ENCODE measurements around the gene TNFRSF14.

Gene TNFRSF14

DNA sequence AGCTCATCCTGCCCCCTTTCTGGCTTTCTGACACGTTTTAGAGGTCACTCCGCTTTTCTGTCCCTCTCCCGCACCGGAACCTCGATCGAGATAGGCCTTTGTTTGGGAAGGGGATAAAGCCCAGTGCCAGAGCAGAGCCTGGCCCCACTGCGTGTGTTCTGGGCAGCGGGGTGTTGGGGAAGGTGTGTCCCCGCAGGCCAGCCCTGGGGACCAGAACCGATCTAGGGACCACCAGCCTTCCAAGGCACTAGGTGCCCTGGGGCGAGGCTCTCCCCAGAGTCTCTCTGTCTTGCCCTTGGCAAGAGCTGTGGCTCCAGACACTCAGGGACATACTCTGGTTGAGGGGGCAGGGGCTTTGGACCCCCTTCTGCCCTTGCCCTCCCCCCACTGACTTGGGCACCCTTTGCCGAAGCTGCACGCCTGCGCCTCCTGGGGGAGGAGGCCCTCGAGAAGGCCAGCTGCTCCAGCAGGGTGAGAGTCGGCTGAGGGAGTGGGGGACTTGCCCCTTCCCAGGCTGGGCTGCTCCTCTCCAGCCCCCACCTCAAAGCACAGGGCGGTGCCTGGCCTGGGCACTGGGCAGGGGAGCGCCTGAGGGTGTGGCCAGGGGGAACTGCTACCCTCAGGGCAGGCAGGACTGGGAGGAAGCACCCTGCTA, 46.8 kb downstream of the TNFRSF14 start:
- DNase-seq (ENCODE audit: low spot score): no peak

DNA sequence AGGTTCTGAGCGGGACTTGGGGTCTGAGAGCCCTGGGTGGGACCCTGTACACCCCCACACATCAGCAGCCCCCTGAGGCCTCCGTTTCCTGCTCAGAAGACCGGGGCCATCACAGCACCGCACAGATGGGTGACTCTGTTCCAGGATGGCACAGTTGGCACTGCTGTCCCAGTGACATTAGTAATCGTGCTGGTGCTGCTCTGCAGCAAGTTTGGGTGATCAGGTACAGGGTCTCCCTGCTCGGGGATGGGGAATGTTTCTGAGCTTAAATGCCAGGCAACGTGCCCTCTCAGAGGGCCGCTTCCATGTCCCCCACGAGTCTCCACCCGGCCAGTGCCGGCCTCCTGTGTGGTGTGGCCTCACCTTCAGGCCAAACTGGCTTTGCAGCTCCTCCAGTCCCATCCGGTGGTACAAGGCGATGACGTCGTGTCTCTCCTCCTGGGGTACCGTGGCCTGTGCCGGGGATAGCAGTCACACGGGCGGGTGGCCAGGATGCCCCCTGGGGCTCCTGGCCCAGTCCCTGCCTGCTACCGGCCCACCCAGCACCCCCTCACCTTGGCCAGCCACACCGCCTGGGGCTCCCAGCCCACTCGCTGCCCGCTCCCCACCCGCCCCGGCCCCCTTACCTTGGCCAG, 47.5 kb downstream of the TNFRSF14 start:
- DNase-seq (ENCODE audit: low spot score): no peak

DNA sequence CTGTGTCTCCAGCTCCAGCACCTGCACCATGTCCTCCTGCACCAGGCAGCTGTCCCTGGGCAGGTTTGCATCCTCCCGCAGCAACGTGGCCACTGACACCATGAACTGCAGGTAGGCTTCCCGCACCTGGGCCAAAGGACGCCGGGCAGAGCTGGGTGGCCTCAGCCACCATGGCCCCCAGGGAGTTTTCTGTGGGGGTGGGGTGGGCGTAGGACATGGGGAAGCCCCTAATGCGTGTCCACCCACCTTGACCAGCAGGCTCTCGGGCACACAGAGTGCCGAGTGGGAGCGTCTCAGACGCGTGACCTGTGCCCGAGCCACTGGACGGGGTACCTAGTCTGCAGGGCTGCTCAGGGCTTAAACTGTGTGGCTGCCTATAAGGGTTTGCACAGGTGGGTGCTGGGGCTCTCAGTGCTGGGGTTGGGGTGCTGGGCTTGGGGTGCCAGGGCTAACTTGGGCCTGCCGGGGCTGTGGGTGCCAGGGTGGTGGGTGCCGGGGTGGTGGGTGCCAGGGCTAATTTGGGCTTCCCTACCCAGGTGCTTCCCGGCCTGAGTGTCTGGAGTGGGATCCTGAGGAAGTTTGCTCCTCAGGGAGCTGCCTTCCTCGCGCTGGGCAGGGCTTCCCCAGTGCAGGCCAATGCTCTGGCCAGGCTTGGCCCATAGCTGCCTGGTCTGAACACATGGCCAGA, 48.1 kb downstream of the TNFRSF14 start:
- no peak for DNase-seq (ENCODE audit: low spot score)

- DNase-seq (ENCODE audit: low spot score): no peak
These were observed 48.8 kb downstream of the TNFRSF14 start for GRCh38 chr1:2604844-2605508.

DNA sequence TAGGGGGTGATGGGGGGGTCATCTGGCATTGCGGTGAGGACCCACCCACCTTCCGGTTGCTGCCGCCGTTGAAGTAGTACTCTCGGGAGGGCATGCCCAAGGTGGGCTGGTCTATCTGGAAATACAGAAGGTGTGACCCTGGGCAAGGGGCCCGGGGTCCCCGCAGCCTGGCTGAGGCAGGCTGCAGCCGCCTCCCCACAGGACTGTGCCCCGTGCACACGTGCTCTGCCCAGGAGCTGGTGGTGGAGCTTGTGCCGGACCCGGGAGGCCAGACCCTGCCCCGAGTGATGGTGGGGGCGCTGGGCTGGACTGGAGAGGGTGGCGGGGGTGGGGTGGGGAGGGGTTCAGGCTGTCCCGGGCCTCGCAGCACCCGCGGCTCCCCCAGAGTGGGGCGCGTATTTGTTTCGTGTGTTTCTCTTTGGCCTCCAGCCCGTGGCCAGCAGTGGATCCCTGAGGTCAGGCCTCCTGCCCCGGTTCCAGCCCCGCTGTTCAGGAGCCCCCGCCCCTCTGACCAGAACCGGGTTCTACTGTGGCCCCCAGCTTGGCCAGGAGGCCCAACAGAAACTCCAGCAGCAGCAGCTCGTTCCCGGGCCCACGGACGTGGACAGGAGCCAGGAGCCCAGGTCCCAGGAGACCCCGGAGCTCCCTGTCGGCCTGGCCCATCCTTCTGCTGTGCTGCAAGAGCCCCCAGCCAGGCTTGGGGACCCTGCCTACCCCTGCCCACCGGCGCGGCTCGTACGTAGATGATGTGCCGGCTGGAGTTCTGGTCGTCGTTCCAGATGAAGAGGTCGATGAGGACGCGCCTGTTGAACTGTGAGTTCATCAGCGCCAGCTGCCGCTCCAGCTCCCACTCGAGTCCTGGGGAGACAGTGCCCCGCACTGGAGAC, 49.6 kb downstream of the TNFRSF14 start:
- DNase-seq (ENCODE audit: low spot score): no peak

DNA sequence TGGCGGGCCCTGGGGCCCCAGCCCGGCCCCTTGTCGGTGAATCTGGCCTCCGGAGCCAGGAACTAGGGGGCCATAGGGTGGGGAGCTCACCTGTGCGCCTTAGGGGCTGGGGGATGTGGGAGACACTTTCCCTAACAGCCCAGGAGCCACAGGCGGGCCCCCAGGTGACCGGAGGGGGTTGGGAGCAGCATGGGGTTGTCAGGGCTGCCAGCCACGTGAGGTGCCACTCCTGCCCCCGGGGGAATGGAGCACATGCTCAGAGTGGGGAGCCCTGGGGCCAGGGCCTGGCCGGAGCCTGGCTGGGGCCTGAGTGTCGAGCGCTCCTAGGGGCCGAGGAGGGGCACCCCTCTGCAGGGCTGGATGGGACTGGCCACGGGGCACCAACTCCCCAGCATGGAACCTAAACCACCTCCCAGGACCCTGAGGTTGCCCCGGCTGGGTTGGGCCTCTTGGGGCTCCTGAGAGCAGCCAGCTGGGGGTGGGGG, 50.3 kb downstream of the TNFRSF14 start:
- DNase-seq (ENCODE audit: low spot score): no peak

GRCh38 chr1:2606881-2607621, 50.9 kb downstream of the TNFRSF14 start:
- DNase-seq (ENCODE audit: low spot score): no peak

- DNase-seq (ENCODE audit: low spot score): no peak
These were observed 51.5 kb downstream of the TNFRSF14 start for GRCh38 chr1:2607641-2608091.

DNA sequence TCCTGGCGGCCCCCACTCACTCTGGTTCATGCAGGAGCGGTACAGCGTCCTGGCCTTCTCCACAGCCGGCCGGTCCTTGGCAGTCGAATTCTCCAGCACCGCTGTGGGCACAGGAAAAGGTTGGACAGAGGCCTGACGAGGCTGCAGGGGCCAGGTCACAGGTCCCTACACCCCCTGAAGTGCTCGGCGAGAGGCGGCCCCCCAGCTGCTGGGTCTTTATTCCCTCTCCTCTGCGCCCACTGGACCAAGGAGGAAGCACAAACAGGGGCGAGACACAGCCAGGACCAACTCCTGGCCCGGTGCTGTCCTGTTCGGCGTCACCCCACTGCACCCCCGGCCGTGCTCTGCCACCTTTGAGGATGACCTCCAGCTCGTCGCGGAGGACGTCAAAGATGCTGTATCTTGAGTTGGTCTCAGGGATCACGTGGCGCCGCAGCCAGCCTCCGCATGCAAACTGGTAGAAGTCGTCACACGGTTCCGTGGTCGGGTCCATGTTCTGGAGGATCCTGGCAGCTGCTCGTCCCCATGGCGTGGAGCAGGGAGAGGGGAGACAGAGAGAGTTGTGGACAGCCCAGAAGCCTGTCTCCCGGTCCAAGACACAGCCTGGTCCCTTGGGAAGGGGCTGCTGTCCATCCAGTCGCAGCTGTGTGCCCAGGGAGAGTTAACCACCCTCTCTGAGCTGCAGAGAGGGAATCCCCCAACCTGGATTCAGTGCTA, 53.3 kb downstream of the TNFRSF14 start:
- no peak for DNase-seq (ENCODE audit: low spot score)

GRCh38 chr1:2610036-2610959, 54.1 kb downstream of the TNFRSF14 start:
- no peak for DNase-seq (ENCODE audit: low spot score)

DNA sequence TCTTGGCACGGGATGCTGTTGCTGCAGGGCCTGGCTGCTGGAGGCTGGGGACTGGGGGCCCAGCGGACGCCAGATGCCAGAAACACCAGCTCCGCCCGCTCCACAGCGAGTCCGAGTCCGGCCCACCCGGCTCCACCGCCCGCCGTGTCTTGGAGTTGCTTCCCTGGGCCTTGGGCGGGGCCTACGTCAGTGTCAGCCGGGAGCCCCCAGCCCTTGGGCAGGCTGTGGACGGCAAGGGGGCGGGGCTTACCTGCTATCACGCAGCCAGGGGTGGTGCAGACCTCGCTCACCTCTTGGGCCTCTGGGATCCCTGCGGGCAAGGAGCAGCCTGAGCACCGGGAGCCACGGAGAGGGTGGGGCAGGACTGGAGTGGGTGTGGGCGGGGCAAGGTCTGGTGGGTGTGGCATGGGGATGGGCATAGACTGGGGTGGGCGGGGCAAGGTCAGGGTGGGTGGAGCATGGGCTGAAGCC, 54.9 kb downstream of the TNFRSF14 start:
- DNase-seq (ENCODE audit: low spot score): peak; percentile 42

DNA sequence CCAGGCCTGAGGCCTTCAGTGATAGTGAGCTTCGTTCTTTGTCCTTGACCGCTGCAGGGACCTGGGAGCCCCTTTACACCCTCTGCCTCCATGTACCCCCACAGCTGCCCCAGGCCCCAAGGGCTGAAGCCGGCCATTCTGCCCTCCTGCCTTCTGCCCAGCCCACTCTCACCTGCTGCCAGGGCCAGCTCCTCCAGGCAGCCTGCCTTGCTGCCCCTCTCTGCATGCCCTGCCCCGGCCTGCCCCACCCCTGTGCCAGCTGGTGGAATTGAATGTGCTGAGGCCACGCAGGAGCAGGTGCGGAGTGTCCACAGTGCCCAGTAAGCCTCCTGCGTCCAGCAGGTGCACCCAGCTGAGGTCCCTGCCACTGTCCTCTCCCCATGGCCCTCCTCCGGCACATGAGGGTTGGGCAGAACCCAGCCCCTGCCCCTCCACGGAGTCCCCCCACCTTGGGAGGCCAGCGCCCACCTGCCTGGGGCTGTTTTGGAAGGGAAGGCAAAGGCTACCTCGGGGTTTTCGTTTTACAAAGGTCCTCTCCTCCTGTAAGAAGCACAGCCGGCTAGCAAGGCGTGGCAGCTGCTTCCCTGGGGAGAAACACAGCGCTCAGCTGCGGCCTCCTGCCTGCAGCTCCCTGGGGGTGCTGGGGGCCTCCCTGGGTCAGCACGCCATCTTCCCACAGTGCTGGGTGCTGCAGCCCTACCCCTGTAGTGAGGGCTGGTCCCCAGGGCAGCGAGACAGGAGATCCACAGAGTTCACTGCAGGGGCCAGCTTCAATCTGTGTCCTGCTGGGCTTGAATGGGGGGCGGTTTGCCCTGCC, 55.7 kb downstream of the TNFRSF14 start:
- no peak for DNase-seq (ENCODE audit: low spot score)

GRCh38 chr1:2612591-2613365, 56.6 kb downstream of the TNFRSF14 start:
- DNase-seq (ENCODE audit: low spot score): no peak

All from COLO829 (cell line).